Activated gamma-delta T cell treated with Interleukin-2 at 50 U/mL for 16 hours (primary cell): ENCODE data around the gene SLC17A8.
"Not testable (repeated sequence)": the region's sequence is repeated elsewhere in the genome, so short reads cannot be mapped to it uniquely, and the experiment has no call there.

Experiments used
- DNase-seq: peaks from one replicate; pipeline ENCODE4 v3.0.0-alpha.2; 2020

SLC17A8 gene

DNA sequence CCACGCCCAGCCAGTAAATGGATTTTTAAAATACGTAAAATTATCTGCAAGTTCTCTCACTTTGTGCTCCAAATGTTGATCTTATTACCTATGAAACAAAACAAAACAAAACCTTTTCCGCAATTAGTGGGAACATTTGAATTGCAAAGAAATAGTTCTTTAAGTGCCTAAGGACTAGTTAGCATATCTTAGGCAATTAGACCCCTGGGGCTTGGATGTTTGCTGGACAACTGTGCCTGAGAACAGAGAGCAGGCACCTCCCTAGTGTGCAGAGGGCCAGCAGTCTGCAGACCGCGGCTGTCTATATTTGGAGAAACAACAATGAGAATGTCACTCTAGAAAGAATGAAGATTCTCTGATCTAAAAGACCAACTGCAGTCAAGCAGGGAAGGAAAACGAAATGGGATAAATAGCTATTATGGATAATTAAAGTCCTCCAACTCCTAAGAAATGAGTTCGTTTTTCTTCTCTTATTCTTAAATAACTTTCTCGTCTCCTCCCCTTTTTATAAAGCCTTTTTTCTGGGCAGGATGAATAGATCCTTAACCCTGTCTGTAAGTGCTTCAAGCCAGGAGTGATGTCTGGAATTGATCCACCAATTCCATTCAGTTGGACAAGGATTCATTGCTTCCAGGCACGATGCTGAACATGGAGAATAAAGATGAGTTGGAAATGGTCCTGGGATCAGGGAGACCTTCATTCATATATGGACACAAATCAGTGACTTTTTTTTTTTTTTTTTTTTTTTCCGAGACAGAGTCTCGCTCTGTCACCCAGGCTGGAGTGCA, 16.2 kb downstream of the SLC17A8 start:
- no peak for DNase-seq

DNA sequence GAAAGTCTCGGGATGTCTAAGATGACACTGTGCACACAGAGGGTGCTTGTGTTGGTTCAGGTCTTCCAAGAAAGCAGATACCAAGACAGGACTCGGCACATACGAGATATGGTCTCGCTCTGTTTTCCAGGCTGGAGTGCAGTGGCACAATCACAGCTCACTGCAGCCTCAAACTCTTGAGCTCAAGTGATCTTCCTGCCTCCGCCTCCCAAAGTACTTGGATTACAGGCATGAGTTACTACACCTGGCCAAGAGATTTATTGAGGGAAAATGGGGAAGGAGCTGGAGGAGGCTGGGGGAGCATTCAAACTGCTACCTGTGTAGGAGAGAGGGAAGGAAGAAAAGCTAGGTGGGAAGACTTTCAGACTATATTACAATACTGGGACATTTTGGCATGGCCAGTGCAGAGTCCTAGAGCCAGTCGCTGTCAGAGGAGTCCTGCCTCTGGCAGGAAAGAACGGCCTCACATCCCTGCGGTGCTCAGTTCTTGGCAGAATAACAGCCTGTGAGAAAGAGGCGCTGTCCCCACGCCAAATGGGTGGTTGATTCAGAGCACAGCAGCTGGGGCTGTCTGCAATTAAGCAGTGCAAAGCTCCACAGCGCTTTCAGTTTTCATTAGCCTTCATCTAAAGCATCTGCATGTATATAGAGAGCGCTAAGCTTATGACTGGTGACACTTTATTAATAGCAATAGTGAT, 18.3 kb downstream of the SLC17A8 start:
- no peak for DNase-seq

DNA sequence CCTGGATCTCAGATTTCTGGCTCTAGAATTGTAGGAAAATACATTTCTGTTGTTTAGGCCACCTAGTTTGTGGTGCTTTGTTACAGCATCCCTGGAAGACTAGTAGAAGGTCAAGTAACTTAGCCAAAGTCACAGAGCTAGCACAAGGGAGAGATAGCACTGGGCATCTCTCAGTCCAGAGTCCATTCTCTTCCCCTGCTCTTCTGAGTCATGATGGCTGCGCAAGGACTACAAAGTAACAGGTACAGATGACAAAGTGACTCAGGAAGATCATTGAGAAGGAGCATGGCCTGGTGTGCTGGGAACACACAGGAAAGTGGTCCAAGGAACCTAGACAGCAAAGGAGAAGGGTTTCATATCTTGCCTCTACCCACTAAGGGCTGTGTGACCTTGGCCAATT, 19.3 kb downstream of the SLC17A8 start:
- no peak for DNase-seq

DNA sequence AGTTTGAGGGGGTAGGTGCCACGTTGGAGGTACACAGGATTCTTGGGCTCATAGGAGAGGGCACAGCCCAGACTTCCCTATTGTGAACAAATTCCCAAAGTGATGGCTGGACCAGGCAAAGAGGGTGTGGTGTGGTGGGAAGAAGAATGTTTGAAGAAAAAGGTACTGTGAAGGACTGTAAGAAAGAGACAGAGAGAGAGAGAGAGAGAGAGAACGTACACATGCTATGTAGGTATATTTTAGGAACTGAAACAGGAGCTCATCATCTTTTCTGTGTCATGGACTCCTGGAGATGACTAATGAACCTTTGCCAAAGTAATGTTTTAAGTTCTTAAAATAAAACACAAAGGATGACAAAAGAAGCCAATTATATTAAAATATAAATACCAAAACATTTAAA, 24.5 kb downstream of the SLC17A8 start:
- DNase-seq = no peak

DNA sequence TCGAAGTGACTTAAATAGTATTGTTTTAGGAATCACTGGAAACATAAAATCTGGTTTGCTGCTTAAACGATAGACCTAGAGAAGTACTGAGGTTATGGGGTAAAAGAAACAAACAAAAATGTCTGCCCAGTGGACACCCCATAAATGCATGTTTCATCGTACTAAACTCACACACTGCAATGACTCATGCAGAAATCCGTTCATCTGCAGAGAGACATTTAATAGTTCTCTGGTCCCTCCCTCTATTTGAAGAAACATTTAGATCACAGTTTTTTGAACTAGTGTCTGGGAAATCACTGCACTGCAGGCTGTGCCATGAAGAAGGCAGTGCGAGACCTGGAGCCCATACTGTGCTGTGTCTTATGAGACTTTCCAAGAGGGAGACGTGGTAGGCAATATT, 25.5 kb downstream of the SLC17A8 start:
- no peak for DNase-seq

DNA sequence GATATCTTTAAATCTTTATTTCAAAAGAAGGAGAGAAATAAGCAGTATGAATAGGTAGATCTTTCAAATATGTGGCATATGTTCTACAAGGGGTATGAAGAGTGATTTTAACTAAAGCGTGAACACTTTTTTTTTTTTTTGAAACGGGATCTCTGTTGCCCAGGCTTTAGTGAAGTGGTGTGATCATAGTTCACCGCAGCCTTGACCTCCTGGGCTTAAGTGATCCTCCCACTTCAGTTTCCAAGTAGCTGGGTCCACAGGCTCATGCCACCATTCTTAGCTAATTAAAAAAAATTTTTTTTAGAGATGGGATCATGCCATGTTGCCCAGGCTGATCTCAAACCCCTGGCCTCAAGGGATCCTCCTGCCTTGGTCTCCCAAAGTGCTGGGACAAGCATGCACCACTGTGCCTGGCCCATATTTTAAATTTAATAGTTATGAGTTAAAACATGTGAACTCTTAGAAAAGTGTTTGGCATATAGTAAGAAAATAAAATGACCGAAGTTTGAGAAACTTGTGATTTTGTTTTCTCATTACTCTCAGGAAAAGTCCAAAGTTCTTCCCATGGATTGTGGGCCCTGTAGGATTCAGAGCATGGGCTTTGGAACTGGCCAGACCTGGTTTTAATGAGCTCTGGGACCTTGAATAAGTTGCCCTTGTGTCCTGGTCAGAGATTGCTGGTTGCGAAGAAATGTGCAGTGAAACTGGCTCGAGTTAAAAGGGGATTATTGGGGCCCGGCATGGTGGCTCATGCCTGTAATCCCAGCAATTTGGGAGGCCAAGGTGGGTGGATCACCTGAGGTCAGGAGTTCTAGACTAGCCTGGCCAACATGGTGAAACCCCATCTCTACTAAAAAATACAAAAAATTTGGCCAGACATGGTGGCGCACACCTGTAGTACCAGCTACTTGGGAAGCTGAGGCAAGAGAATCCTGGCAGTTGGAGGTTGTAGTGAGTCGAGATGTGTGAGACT, 27.0 kb downstream of the SLC17A8 start:
- DNase-seq = no peak

DNA sequence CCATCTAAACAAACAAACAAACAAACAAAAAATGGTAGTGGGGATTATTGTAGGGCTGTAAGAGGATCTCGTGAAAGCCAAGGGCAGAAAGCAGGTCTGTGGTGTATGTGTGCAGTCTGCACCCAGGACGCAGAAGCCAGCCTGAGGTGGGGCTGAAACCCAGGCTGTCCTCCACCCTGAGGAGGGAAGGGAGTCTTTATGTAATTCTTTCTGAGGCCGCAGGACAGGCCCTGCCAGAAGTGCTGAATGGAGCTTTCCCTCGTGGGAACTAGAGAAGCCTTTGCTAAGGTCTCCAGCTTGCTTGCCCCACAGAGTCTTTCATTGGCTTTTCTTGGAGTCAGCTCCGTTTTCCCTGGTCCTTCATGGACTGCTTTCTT, 27.7 kb downstream of the SLC17A8 start:
- no peak for DNase-seq

DNA sequence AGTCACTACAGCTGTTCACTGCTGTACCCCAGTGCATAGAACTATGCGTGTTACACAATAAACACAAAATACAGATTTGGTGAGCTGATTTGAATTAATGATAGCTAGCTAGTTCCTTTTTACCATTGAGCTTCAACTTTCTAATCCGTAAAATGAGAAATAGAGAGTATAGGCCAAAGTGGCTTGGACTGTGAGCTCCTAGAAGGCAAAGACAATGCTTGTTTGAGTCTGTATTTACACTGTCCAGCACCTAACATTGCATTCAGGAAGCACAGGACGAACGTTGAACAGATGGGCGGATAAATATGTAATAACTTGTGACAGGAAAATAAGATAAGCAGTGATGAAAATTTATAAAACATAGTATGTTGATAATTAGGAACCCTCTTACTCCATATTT, 31.5 kb downstream of the SLC17A8 start:
- no peak for DNase-seq

DNA sequence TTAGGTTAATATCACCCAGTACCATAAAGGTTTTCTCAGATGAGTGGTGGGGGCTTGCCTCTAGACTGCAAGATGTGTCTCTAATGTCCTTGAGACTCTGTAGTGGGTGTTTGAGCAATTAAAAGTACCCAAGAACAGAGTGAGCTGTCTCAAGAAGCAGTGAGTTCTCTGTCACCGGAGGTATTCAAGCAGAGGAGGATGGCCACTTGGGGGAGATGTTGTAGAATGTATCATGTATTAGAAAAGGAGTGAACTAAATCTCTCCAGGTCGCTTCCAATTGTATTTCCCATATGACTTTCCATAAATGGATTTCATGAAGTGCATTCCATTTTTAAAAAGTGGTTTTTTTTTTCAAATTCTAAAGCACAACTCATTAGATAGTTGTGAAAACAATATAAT, 35.0 kb downstream of the SLC17A8 start:
- no peak for DNase-seq

DNA sequence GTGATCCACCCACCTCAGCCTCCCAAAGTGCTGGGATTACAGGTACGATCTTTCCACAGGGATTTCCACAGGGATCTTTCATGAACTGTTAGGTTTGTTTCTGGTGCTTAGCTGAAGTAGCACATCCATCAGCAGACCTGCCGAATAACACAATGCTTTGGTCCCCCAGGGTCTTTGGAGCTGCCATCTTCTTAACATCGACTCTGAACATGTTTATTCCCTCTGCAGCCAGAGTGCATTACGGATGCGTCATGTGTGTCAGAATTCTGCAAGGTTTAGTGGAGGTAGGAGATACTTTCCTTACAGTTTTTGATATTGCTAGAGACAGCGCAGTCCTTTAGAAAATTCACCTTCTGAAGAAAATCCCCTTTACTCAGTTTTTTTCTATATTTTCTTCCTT, 36.3 kb downstream of the SLC17A8 start:
- DNase-seq = no peak

DNA sequence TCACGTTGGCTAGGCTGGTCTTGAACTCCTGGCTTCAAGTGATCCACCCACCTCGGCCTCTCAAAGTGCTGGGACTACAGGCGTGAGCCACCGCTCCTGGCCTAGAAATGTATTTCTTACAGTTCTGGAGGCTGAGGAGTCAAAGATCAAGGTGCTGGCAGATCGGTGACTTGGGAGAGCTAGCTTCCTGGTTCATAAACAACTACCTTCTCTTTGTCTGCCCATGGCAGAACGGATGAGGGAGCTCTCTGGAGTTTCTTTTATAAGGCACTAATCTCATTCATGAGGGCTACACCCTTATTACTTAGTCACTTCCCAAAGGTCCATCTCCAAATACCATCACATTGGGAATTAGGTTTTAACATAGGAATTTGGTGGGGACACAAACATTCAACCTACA, 38.9 kb downstream of the SLC17A8 start:
- no peak for DNase-seq

DNA sequence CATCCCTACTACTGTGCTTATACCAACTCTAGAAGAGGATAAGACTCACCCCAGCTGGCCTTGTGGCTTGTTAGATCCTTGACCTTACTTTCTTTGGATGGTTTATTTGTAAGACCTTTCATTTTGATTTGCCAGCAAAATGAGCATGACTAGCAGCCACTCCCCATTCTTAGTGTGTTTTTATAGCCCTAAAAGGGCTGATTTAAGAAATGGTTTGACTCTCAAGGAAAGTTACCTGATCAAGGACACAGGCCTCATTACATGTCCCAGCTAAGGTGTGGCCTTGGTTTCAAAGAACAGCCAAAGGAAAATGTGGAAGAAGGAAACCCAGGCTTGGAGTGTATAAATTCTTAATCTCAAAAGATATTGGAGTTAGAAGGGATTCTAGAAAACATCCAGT, 41.4 kb downstream of the SLC17A8 start:
- DNase-seq = no peak

DNA sequence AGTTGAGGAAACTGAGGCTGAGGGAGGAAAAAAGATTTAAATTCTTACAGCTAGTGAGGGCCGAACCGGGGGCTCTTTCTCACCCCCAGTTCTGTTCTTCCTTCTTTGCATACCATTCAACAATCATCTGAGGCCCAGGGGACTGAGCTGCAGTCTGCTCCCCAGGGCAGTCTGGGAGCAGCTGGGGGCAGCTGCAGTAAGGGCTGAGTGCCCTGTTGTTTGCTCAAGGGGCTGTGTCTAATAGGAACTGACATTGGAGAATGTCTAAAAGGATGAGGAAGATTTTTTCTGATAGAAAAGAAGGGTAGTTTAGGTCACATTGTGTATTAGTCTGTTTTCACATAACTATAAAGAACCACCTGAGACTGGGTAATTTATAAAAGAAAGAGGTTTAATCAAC, 42.2 kb downstream of the SLC17A8 start:
- no peak for DNase-seq

DNA sequence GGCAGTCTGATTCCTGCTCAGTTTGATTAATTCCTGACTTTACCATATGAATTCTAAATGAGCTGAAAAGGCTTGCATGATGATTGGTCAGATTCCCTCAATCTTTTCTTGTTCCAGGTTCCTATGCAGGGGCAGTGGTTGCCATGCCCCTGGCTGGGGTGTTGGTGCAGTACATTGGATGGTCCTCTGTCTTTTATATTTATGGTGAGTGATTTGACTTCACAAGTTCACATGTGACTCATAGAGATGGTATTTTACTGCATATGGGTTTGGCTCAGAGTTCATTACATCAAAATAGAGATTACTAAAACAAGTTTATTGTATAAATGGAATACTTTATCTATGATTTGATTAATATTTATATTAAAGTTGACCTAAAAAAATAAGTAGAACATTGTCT, 44.8 kb downstream of the SLC17A8 start:
- DNase-seq = no peak

DNA sequence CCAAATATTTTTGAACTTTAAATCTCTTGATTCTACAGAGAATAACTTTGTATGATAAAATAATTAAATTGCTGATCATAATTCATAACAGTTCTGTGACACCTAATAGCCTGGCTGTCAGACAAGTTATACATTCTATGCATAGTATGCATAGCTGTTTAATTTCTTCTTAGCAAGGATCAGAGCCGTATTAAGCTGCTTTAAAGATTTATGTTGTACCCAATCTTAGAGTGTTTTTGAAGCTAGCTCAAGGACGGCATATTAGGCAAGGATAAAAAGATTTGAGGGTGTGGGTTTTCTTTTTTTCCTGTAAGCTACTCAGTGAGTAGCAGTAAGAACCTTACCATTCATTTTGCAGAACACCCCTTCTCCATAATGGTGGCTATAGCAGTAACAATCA, 45.9 kb downstream of the SLC17A8 start:
- DNase-seq = no peak

DNA sequence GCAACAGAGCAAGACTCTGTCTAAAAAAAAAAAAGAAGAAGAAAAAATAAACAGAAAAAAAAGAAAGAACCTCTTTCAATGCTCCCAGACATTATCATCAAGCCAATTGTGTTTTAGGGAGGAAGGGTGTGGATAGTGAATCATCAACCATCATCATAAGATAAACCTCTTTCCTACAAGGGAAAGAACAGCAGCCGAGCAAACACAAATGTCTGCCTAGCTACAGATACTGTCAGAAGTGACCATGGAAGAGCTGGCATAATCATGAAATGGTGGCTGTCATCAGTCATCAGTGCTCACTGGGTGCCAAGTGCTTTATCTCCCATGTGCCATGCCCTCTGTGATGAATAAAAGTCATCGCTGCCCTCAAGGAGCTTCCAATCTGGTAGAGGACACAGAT, 46.6 kb downstream of the SLC17A8 start:
- DNase-seq = no peak

DNA sequence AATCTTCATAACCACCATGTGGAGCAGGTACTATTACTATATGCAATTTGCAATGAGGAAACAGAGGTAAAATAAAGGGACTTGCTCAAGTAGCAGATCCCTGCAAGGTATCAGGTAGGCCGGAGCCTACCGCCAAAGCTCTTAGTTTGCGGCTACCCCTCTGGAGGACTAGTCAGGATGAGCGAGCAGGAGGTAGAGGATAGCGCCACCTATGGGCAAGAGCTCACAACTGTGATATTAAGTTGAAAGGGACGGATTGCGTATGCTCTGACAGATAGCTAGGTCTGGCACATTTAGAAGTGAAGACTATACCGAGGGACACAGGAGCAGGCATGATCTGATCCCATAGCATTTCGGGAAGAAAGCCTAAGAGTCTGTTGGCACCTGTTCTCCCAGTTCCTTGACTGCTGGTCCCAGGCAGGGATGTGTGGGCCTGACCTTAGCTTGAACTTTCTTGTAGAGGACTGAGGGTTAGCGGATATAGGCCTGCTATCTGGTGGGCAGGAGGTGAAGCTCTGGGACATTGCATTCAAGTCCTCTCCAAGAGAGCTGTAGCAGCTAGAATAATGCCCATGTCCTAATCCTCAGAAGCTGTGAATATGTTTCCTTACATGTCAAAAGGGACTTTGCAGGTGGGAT, 48.0 kb downstream of the SLC17A8 start:
- no peak for DNase-seq

DNA sequence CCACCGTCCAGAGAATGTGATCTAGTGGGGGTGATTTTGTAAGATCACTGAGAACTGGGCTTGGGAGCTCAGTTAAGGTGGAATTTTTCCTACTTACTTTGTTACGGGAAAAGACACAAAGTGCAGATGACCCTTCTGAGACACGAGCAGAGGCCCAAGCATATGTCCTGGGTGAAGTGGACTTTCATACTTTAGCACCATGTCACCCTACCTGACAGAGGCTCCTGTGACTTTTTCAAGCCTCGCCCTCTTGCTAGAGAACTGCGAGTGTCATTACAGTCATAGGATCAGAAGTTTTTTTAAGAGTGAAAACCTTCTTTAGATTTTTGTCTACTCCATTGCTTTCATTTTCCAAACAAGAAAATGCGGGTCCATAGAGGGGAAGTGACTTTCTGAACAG, 56.1 kb downstream of the SLC17A8 start:
- DNase-seq = no peak

DNA sequence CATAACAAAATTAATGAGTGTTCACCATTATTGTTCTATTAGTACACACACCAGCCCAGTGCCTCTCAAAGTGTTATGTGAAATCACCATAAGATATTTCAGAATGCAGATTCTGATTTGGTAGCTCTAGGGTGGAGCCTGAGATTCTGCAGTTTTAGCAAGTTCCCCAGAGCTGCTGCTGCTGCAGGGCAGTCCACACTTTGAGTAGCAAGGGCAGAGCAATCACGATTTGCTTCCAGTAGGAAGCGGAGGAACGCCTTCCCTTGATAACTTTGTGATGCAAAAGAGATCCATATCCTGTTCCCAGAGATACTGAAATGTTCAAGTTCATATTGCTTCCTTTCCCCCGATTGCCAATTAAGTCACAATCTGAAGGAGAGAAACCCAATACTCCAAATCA, 57.9 kb downstream of the SLC17A8 start:
- DNase-seq = no peak

DNA sequence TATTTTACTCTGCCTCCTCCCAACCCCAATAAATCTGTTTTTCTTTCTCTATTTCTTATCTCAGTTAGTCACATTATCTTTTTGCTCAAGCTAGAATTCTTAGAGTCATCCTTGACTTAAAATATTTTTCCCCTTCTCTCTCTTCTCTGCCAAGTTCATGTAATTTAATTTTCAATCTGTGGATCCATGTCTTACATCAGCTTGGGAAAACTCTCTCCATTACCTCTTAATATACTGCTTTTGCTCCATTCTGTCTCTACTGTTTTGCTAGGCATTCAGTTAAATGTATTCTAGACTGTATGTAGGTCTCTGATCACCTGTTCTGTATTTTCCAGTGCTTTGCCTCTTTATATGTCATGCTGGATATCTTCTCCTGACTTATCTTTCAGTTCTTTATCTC, 65.8 kb downstream of the SLC17A8 start:
- DNase-seq = no peak

DNA sequence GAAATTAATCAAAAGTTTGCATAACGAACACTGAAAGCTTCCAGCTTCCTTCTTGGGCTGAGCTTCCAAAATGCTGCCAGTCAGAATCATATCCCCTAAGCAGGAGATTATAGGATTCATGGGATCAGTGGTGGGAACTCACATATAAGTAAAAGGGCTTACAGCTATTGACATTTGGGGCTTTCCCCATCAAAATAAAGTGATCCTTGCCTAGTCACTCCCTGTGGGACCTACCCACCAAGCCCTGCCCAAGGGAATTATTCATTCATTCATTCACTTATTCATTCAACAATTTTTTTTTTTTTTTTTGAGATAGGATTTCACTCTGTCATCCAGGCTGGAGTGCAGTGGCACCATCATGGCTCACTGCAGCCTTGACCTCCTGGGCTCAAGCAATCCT, 69.3 kb downstream of the SLC17A8 start:
- DNase-seq = no peak

DNA sequence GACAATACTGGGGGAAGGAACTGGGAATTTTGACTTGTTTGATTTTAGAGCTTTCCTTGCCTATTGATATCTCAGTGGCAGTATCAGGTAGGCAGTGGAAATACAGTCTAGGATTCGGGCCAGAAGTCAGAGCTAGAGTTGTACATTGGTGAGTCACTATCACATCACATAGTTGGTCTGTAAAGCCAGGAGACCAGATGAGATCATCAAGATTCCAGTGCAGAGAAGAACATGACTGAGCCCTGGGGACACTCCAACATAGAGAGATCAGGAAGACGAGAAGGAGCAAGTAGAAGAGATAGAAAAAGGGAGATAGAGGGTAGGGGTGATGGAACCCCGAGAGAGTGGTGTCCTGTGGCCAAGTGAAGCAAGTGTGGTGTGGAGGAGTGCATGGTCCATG, 70.2 kb downstream of the SLC17A8 start:
- DNase-seq = no peak

DNA sequence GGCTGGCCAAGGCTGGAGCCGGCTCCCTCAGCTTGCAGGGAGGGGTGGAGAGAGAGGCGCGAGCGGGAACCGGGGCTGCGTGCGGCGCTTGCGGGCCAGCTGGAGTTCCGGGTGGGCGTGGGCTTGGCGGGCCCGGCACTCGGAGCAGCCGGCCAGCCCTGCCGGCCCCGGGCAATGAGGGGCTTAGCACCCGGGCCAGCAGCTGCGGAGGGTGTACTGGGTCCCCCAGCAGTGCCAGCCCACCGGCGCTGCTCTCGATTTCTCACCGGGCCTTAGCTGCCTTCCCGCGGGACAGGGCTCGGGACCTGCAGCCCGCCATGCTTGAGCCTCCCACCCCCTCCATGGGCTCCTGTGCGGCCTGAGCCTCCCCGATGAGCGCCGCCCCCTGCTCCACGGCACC, 73.4 kb downstream of the SLC17A8 start:
- DNase-seq = not testable (repeated sequence)
